ENCODE results near the gene KCNC4. TPM values are rescaled to one million over a fixed set of nuclear protein-coding genes. Genes with fewer than 3 reads are reported as not detected.

KCNC4 gene
- 5.1 and 6.3 TPM in 2 replicates for total RNA-seq

DNA sequence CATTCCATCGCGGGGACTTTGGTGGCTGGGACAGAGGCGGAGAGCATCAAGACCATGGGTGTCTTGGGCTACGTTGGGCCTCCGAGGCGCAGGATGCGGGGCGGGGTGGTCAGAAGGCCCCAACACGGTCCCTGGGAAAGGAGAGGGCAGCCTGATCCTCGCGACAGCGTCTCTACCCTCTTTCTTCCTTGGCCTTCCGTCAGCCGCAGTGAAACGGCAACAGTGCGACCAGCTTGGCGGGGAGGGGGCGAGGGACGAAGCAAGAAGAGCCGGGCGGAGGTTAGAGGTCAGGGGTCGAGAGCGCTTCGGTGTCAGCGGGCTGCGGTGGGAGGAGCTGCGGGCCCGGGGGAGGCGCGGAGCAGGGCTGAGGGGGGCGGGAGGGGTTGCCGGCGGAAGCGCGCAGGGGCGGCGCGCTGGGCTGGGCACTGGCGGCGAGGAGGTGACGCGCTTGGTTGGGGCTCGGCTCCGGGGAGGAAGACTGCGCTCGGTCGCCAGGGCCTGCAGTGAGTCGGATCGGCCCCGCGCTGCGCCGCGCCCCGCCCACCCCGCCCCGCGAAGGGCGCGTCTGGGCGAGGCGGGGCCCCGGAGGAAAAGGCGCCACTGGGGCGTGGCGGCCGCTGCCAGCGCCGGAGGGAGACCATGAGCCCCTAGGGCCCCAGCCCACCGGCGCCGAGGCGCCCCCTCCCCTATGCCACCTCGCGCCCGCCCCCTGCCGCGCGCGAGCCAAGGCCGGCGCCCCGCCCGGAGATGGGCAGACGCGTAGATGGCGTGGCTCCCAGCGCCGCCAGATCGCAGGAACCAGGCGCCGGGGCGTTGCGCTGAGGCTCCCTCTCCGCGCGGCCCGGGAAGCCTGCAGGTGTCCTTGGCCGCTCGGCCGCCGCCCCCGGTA lies at the start of gene KCNC4:
Gene KCNC4 (plus strand): TSS at position 600 of the 889 bp plus-strand sequence. CDS start 1,186 bp downstream, outside the sequence.

Other genes starting within 250 kb of the KCNC4 start
- 54.7 and 59.2 TPM in 2 replicates for gene AHCYL1, start 225.5 kb upstream of the KCNC4 start, total RNA-seq
- gene STRIP1, start 175.7 kb upstream of the KCNC4 start, total RNA-seq, result 40.3 and 56.7 TPM in 2 replicates
- gene ALX3, start 139.6 kb upstream of the KCNC4 start, total RNA-seq, result not detected in 2 replicates
- gene UBL4B, start 97.9 kb upstream of the KCNC4 start, total RNA-seq, result not detected in 2 replicates
- 0.28 and 0.96 TPM in 2 replicates for gene SLC6A17, start 59.8 kb upstream of the KCNC4 start, total RNA-seq
- gene RBM15, start 129.1 kb downstream of the KCNC4 start, total RNA-seq, result 29.0 and 41.0 TPM in 2 replicates
- gene SLC16A4, start 180.7 kb downstream of the KCNC4 start, total RNA-seq, result 16.3 and 42.0 TPM in 2 replicates
- gene LAMTOR5, start 197.4 kb downstream of the KCNC4 start, total RNA-seq, result 45.4 and 106 TPM in 2 replicates
- gene PROK1, start 240.8 kb downstream of the KCNC4 start, total RNA-seq, result not detected in 2 replicates